C4-2B (cell line): ENCODE data around the gene CTNNA3.

Experiments
- ZFX ChIP-seq: fragments of 450-650 bp; IDR thresholded peaks from 2 replicates; pipeline ENCODE4 v1.6.1; 2017
- TF ChIP-seq, protein P1 (sequence below): fragments of 450-650 bp; conservative IDR thresholded peaks from 2 replicates; pipeline ENCODE4 v1.5.1; 2017; ENCODE audit warnings: mild to moderate bottlenecking

DNA sequence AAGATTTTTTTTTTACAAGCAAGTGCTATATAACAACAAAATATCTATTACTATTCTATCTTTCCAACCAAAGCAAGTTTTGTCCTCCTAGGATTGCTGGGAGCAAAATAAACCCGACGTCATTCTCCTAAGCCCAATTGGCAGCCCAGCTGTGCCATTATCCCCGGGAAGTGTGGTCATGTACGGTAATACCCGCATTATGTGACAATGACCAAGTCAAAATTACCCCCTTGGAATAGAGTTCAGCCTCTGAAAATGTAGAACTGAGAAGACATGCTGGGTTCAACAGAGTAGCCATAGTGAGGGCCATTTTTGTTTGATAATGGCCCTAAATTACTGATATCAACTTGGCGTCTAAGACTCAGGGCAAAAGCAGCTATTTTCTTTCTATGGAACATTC lies 554.7 kb downstream of the CTNNA3 start:
- TF ChIP-seq, protein P1, sequence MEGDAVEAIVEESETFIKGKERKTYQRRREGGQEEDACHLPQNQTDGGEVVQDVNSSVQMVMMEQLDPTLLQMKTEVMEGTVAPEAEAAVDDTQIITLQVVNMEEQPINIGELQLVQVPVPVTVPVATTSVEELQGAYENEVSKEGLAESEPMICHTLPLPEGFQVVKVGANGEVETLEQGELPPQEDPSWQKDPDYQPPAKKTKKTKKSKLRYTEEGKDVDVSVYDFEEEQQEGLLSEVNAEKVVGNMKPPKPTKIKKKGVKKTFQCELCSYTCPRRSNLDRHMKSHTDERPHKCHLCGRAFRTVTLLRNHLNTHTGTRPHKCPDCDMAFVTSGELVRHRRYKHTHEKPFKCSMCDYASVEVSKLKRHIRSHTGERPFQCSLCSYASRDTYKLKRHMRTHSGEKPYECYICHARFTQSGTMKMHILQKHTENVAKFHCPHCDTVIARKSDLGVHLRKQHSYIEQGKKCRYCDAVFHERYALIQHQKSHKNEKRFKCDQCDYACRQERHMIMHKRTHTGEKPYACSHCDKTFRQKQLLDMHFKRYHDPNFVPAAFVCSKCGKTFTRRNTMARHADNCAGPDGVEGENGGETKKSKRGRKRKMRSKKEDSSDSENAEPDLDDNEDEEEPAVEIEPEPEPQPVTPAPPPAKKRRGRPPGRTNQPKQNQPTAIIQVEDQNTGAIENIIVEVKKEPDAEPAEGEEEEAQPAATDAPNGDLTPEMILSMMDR: no peak
- no peak for TF ChIP-seq ZFX
